HepG2 (cell line): ENCODE results near the gene AMBRA1. TPM values are rescaled to one million over a fixed set of nuclear protein-coding genes. Genes with fewer than 3 reads are reported as not detected.

ENCODE experiments used
- AHR ChIP-seq: IDR thresholded peaks from 2 replicates; pipeline ENCODE4 v1.6.1; 2018; ENCODE audit warnings: missing genetic modification reagents, missing compliant biosample characterization
- FIP1L1 ChIP-seq: fragments of 200-400 bp; formaldehyde crosslinking; IDR thresholded peaks from 2 replicates; pipeline ENCODE4 v1.6.1; 2018; ENCODE audit warnings: low read depth, mild to moderate bottlenecking, low read length, moderate library complexity, borderline replicate concordance; ENCODE audit not compliant: insufficient read depth
- HES4 ChIP-seq: sonication (generic); formaldehyde crosslinking; IDR thresholded peaks from 2 replicates; pipeline ENCODE4 v1.9.0; 2021; ENCODE audit warnings: mild to moderate bottlenecking, missing genetic modification reagents, borderline replicate concordance
- JUNB ChIP-seq: sonication (generic); formaldehyde crosslinking; IDR thresholded peaks from 2 replicates; pipeline ENCODE4 v1.8.0; 2022; ENCODE audit warnings: missing genetic modification reagents, mild to moderate bottlenecking, borderline replicate concordance
- KDM2A ChIP-seq: sonication (generic); formaldehyde crosslinking; IDR thresholded peaks from 2 replicates; pipeline ENCODE4 v1.4.0; 2020; ENCODE audit warnings: low read depth, missing genetic modification reagents, borderline replicate concordance
- MAFK ChIP-seq, 2 experiments: IDR thresholded peaks in 1 of 2; conservative IDR thresholded peaks in 1 of 2; 2 replicates each; pipeline ENCODE4 v1.6.1; 2011; ENCODE audit warnings: improper control_type of control experiment in 2 of 2, low read length in 2 of 2
- PHF20 ChIP-seq: sonication (generic); formaldehyde crosslinking; IDR thresholded peaks from 2 replicates; pipeline ENCODE4 v1.5.0; 2020; ENCODE audit warnings: mild to moderate bottlenecking, missing genetic modification reagents
- SKIL ChIP-seq: sonication (generic); formaldehyde crosslinking; IDR thresholded peaks from 2 replicates; pipeline ENCODE4 v1.8.0; 2022; ENCODE audit warnings: missing genetic modification reagents, mild to moderate bottlenecking, moderate library complexity, borderline replicate concordance
- SMAD9 ChIP-seq: sonication (generic); formaldehyde crosslinking; IDR thresholded peaks from 2 replicates; pipeline ENCODE4 v1.5.1; 2020; ENCODE audit warnings: mild to moderate bottlenecking, missing genetic modification reagents
- TFDP2 ChIP-seq: sonication (generic); formaldehyde crosslinking; IDR thresholded peaks from 2 replicates; pipeline ENCODE4 v1.4.0; 2020; ENCODE audit warnings: missing genetic modification reagents
- THYN1 ChIP-seq: sonication (generic); formaldehyde crosslinking; IDR thresholded peaks from 2 replicates; pipeline ENCODE4 v1.8.1; 2023; ENCODE audit warnings: low read depth, mild to moderate bottlenecking, moderate library complexity, missing genetic modification reagents, borderline replicate concordance
- ZFP90 ChIP-seq: sonication (generic); formaldehyde crosslinking; IDR thresholded peaks from 2 replicates; pipeline ENCODE4 v1.8.0; 2022; ENCODE audit warnings: missing genetic modification reagents, mild to moderate bottlenecking, inconsistent platforms, borderline replicate concordance
- ZNF337 ChIP-seq: sonication (generic); formaldehyde crosslinking; IDR thresholded peaks from 2 replicates; pipeline ENCODE4 v1.5.1; 2020; ENCODE audit warnings: missing genetic modification reagents, low read depth, mild to moderate bottlenecking, borderline replicate concordance
- ZNF770 ChIP-seq: sonication (generic); formaldehyde crosslinking; IDR thresholded peaks from 2 replicates; pipeline ENCODE4 v1.5.0; 2020; ENCODE audit warnings: mild to moderate bottlenecking, missing genetic modification reagents
- polyA plus RNA-seq, 8 experiments: library from polyadenylated mRNA; depleted of rRNA in 3 of 8; stranded (reverse) in 7 of 8; unstranded in 1 of 8; fragments of >200 nt; fragmentation: Illumina TruSeq in 4 of 8; extraction: Trizol in 4 of 8; gene quantifications; 2 replicates each; pipeline versions ENCODE4 v1.2.1 to v1.2.3, GENCODE V29; 2011 to 2016; ENCODE audit warnings: low read depth in 4 of 8, missing spikeins in 1 of 8, mixed read lengths in 1 of 8; ENCODE audit not compliant: insufficient read depth in 1 of 8
- total RNA-seq, 5 experiments: library from RNA; depleted of rRNA; stranded (reverse); fragments of >200 nt; fragmentation: Illumina TruSeq; extraction: Trizol; gene quantifications; 2 replicates each; pipeline ENCODE4 v1.2.3, GENCODE V29; 2016; ENCODE audit warnings: low read depth in 1 of 5
- TF ChIP-seq, protein P1 (sequence below): IDR thresholded peaks from 2 replicates; pipeline ENCODE4 v1.6.1; 2018; ENCODE audit warnings: missing genetic modification reagents
- TF ChIP-seq, protein P2 (sequence below): sonication (generic); formaldehyde crosslinking; IDR thresholded peaks from 2 replicates; pipeline ENCODE4 v1.9.0; 2022; ENCODE audit warnings: low read depth, missing genetic modification reagents

AMBRA1 gene
- total and polyA plus RNA-seq, 2 of the 13 experiments (the other 11 are each of a cell fraction or from before 2014, with no cell fraction given): 15.7 to 26.0 TPM

DNA sequence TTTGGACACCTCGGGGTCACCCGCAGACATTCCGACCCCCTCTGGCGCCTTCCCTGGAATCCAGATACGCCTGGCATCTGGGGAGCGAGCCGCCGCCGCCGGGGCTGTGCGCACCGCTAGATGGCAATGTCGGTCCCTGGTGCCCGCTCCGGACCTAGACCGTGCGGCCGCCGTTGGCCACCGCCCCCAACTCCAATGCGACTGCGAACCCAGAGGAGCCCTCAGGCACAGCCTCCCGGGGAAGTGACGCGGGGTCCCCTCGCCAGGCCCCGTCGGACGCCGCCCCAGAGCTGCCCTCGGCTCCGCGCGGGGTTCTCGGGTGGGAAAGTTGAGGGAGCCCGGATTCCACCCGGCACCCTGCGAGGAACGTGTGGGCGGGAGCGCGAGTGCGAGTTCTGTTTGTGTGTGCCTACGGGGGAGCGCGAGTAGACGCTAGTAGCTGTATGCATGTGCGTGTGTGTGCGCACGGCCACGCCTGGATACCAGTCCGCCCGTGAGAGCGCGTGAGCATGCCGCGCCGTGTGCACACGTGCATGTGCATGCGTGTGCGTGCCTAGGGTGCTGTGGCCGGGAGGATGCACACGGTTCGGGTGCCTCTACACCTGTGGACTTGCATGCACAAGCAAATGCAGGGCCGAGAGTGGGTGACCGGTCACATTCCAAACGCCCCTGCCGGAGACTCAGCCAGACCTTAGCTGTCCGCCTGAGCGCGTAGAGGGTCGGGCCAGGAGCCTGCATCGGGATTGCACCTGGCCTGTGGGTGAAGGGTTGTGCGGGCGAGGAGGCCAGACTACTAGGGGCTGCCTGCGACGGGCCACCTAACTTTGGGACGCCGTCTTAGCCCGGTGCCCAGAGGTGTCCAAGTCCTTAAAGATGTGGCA is 204.1 kb downstream of the AMBRA1 start (continued):
- TF ChIP-seq, protein P1, sequence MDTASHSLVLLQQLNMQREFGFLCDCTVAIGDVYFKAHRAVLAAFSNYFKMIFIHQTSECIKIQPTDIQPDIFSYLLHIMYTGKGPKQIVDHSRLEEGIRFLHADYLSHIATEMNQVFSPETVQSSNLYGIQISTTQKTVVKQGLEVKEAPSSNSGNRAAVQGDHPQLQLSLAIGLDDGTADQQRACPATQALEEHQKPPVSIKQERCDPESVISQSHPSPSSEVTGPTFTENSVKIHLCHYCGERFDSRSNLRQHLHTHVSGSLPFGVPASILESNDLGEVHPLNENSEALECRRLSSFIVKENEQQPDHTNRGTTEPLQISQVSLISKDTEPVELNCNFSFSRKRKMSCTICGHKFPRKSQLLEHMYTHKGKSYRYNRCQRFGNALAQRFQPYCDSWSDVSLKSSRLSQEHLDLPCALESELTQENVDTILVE: no peak
- TF ChIP-seq JUNB (CRISPR knock-in tag) (no peak), PHF20 (CRISPR knock-in tag) (0 out of 2 replicates have a peak, but pooled peaks have one; percentile 32), THYN1 (CRISPR knock-in tag) (no peak), TFDP2 (CRISPR knock-in tag) (peak; percentile 33; the same call in 1 of the 2 replicates), ZNF770 (CRISPR knock-in tag) (no peak), SKIL (0 out of 2 replicates have a peak, but pooled peaks have one; percentile 19), FIP1L1 (no peak), HES4 (CRISPR knock-in tag) (peak; percentile 77; the same call in 1 of the 2 replicates), SMAD9 (CRISPR knock-in tag) (0 out of 2 replicates have a peak, but pooled peaks have one; percentile 66), MAFK (conservative IDR thresholded peaks at IDR 0.05 in 1 of 2, IDR thresholded peaks at IDR 0.05 in 1 of 2; ENCODE audit: low read length in 2 of 2) (no peak), ZNF337 (CRISPR knock-in tag) (no peak), AHR (no peak), KDM2A (CRISPR knock-in tag) (peak; percentile 89; the same call in 1 of the 2 replicates), ZFP90 (CRISPR knock-in tag) (0 out of 2 replicates have a peak, but pooled peaks have one; percentile 66)
- TF ChIP-seq, protein P2, sequence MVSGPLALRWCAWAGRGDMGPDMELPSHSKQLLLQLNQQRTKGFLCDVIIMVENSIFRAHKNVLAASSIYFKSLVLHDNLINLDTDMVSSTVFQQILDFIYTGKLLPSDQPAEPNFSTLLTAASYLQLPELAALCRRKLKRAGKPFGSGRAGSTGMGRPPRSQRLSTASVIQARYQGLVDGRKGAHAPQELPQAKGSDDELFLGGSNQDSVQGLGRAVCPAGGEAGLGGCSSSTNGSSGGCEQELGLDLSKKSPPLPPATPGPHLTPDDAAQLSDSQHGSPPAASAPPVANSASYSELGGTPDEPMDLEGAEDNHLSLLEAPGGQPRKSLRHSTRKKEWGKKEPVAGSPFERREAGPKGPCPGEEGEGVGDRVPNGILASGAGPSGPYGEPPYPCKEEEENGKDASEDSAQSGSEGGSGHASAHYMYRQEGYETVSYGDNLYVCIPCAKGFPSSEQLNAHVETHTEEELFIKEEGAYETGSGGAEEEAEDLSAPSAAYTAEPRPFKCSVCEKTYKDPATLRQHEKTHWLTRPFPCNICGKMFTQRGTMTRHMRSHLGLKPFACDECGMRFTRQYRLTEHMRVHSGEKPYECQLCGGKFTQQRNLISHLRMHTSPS (CRISPR knock-in tag): peak; percentile 61; the same call in 1 of the 2 replicates
